Activated CD8-positive, alpha-beta memory T cell treated with anti-CD3 and anti-CD28 coated beads for 36 hours (primary cell): ENCODE results near the gene ZNRF3. TPM values are rescaled to one million over a fixed set of nuclear protein-coding genes. Genes with fewer than 3 reads are reported as not detected.
"Not testable (repeated sequence)": the region's sequence is repeated elsewhere in the genome, so short reads cannot be mapped to it uniquely, and the experiment has no call there.

ENCODE experiments used
- CTCF ChIA-PET: fragments of 350-600 bp; sonication (Branson Sonifier 250); formaldehyde crosslinking; loops from one replicate; lab custom pipeline; 2021; ENCODE audit warnings: antibody characterized with exemption; lab: Charles Lee
- POLR2A ChIA-PET: fragments of 350-600 bp; sonication (Branson Sonifier 250); formaldehyde crosslinking; loops from one replicate; lab custom pipeline; 2021; ENCODE audit warnings: antibody characterized with exemption; lab: Charles Lee
- total RNA-seq, 2 experiments: library from RNA; stranded (reverse); gene quantifications; one replicate each; pipeline ENCODE4 v1.2.3, GENCODE V29; 2021

Gene ZNRF3
- total RNA-seq, 2 experiments from 2014 or later, result 1.5 TPM

DNA sequence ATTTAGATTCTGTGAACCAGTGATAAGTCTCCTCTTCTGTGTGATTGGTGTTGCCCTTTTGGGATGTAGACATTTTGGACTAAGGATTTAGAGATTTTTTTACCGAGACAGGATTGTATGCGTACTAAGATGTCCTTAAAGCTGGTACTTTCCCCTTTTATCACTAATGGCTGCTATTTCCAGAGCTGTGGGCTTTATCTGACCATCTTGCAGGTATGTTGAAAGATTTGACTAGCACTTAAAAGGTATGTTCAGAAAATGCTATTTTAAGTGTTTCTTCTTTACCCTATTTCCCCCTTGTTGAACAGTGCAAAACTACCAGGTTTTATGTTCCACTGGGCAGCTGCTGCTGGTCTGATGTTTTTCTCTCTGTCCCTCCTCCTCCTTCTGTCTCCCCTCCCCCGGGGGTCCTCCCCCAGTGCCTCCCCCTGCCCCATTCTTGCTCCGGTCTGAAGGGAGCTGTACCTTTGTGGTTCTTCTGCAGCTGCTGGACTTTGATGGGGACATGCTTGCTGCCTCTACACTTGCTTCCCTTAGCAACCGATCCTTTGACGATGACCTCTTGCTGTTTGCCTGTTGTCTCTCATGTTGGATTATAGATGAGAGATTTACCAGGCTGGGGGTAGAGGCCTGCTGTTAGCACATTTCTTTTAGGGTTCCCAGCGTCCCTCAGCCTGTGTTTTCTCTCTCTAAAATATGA is 59.6 kb downstream of the ZNRF3 start:
- ChIA-PET POLR2A (no interaction called here), CTCF (no interaction called here)

DNA sequence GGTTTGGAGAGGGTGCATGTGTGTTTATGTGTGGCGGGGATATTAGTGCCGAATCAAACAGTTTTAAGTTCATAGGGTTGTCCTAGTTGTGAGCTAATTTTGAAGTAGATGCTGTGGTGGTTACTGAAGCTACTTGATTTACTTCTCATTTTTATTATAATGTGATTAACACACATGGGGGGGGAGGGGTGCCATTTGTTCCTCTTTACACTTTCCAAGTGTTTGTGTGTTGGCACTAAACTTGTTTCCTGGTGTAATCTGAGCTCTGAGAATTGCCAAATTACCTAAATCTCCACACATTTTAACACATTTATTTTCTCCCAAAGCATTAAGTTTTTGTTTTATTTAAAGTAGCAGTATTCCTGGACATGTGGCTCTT is 60.1 kb downstream of the ZNRF3 start:
- POLR2A ChIA-PET, result no interaction called here
- CTCF ChIA-PET, result no interaction called here

DNA sequence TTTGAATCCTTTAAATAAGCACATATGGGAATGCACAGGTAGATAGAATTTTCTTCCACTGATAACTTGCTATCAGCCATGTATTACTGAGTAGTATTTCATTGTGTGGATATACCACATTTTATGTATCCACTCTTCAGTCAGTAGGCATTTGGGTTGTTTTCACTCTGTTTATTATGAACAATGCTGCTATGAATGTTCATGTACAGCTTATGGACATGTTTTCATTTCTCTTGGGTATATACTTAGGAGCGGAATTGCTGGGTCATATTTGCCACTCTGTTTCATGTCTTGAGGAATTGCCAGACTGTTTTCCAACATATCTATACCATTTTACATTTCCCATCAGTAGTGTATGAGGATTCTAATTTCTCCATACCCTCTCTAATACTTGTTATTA is 63.8 kb downstream of the ZNRF3 start:
- ChIA-PET POLR2A (no interaction called here), CTCF (no interaction called here)

DNA sequence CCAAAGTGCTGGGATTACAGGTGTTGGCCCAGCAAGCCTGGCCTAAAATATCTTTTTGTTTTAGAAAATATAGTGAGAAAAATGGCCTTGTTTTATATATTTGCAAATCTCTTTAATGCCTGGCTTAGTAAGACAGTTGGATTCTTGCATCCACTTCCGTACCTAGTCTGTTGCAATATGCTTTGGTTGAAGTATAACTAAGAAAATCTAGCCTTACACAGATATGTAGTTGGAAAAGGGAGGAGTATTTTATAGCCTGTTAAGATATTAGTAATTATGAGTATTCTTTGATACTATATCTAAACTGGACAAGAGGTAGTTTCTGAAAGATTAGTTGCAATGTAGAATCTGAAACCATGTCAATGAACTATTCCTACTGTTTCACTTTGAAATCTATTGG is 65.1 kb downstream of the ZNRF3 start:
- CTCF ChIA-PET, result no interaction called here
- POLR2A ChIA-PET, result no interaction called here

DNA sequence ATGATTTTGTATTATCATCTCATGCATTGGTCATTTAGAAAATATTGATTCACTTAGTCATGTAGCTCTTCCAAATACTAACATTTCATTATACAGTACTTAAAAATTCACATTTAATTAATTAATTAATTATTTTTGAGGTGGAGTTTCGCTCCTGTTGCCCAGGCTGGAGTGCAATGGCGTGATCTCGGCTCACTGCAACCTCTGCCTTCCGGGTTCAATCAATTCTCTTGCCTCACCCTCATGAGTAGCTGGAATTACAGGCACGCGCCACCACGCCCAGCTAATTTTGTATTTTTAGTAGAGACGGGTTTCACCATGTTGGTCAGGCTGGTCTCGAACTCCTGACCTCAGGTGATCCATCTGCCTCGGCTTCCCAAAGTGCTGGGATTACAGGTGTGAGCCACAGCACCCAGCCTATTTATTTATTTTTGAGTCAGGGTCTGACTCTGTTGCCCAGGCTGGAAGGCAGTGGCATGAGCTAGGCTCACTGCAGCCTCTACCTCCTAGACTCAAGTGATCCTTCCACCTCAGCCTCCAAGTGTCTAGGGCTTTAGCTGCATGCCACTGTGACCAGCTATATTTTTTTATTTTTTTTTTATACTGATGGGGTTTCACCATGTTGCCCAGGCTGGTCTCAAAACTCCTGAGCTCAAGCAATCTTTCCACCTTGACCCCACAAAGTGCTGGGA is 65.6 kb downstream of the ZNRF3 start:
- CTCF ChIA-PET, POLR2A ChIA-PET: not testable (repeated sequence)

DNA sequence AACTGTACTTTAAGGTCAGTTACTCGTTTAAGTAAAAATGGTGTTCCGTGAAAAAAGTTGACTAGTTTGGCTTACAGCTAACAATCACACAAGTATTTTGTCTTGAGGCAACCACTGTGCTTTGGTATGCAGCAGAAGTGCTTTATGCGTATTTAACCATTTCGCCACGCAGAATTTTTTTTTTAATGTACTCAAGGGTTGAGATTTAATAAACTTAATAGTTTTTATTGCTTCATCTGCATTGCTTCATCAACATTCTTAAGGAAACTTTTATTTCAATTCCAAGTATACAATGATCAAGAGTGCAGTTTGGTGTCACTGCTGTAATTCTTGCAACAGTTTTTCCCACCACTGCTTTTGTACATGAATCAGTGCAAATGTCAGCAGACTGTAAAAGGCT is 66.4 kb downstream of the ZNRF3 start:
- ChIA-PET POLR2A (no interaction called here), CTCF (no interaction called here)

DNA sequence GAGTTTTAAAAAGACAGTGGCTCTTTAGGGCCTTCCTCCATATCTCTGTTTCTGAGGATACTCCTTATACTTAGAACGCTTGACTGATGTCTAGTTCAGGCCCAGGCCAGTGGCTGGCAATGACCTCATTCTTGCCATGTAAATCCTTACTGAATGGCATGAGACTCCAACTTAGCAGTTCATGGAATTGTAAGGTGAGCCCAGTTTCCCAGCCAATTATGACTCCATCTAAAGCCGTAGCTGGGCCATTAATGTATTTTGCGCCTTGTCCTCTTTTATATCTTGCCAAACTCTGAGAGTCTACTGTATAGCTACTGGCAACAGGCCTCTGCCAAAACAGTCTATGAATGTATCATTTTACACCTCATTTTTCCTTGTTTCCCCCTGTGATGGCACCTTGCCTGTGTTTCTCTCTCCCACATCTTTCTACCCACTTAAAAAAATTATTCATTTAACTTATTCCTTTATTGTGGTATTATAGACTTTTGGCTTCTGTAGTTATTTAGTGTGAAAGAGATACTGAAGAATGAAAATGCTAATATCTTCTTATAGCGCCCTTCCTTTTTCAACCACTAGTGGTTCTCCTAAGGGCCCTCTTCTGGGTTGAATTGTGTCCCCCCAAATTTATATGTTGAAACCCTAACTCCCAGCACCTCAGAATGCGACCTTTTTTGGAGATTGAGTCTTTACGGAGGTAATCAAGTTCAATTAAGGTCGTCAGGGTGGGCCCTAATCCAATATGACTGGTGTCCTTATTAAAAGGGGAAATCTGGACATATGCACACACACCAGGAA is 67.4 kb downstream of the ZNRF3 start:
- POLR2A ChIA-PET, result no interaction called here
- CTCF ChIA-PET, result no interaction called here

DNA sequence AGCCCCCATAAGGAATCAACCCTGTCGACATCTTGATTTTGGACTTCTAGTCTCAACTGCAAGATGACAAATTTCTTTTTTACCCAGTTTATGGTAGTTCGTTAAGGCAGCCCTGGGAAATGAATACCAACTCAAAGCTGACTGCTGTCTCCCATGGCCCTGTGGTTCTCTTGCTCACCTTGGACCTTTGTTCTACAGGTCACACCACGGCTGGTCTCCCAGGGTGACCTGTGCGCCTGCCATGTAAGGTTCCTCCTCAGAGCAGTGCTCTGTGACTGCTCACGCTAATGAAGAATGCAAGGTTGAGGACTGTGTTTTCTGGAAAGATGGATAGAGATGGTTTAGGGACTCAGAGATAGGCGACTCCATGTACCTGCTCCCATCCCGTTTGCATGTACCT is 68.2 kb downstream of the ZNRF3 start:
- CTCF ChIA-PET, result no interaction called here
- POLR2A ChIA-PET, result no interaction called here

DNA sequence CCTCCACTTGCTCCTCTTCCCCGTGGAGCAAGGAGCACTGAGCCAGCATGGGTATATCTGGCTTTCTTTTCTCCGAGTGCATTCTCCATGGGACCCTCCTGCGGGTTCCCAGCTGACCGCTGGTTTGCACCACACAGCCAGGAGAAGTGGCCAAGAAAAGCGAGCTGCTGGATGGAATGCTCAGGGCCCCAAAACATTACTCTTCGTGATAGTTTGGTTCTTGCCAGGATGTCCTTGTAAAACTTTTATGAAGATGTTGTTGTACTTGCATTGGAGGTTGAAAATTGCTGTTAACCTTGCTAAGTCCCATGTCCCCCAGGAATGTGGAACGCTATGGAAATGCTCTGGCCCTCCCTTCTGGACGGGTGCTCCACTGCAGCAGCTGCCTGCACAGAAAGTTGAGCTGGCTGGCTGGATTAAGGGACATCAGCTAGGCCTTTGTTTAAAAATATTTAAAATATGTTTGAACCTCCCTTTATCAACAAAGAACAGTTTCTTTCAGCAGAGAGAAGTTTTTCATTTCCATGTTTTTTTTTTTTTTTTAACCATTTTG is 68.7 kb downstream of the ZNRF3 start:
- ChIA-PET POLR2A (no interaction called here), CTCF (interaction anchor here (0.9 kb wide), 1 partner anchor 25 kb away, joined by 3 read pairs; no protein-coding TSS in a partner anchor)

DNA sequence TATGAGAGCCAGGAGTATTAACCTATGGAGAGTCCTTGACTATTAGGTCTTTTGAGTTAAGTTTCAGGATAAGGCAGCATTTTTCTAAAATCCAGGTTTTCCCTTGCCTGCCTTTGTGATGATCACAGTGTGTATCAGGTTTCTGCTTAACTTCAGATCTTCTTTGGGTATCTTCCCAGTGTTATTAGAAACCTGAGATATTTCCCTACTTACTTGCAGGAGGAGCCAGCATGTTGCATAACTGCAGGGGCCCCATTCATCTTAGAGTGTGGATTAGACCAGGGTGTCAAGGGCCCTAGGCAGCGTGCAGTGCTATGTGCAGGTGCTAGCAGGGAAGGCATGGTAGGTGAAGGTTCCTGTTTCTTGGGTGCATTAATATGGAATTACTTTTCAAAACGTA is 69.5 kb downstream of the ZNRF3 start:
- CTCF ChIA-PET, result interaction anchor here (0.9 kb wide), 1 partner anchor 26 kb away, joined by 3 read pairs; no protein-coding TSS in a partner anchor
- POLR2A ChIA-PET, result no interaction called here

DNA sequence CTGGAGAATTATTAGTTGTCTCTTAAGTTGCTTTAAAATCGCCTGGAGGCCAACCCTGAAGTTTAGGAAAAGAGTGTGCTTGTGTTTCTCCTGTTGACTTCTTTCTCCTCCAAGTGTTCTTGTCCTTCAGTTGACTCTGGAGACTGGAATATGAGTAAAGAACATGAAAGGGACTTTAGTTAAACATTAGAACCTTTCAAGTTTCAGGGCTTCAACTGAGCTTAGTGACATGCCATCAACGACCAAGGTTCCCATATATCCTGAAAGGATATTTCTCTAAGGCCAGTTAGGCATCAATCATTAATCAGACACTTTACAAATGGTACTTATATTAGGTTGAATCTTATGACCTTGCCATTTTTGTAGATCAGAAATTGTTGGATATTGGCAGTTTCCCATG is 70.0 kb downstream of the ZNRF3 start:
- ChIA-PET CTCF (no interaction called here), POLR2A (no interaction called here)

DNA sequence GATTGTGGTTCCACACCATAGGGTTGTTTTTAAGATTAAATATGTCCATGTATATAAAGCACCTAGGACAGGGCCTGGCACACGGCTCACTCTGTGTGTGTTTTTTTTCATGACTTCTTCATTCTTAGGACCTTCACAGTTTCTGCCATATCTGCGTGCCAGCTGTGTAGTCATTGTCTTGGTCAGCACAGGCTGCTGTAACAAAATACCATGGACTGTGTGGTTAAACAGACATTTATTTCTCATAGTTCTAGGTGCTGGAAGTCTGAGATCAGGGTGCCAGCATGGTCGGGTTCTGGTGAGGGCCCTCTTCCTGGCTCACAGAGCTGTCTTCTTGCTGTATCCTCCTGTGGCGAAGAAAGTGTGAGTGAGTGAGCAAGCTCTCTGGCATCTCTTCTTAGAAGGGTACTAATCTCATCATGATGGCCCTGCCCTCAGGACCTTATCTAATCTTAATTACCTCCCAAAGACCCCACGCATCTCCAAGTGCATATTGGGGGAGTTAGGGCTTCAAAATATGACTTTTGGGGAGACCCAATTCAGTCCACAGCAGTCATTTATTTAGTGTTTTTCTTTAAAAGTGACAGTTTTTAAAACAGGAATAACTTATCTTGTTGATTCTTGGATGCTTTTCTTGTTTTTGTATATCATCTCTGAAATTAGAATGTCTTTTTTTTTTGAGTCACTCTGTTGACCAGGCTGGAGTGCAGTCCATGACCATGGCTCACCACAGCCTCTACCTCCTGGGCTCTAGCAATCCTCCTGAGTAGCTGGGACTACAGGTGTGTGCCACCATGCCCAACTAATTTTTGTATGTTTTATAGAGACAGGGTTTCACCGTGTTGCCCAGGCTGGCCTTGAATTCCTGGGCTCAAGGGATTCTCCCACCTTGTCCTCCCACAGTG is 70.9 kb downstream of the ZNRF3 start:
- ChIA-PET POLR2A (no interaction called here), CTCF (interaction anchor here (0.6 kb wide), 1 partner anchor 353 kb away, joined by 3 read pairs; no protein-coding TSS in a partner anchor)

DNA sequence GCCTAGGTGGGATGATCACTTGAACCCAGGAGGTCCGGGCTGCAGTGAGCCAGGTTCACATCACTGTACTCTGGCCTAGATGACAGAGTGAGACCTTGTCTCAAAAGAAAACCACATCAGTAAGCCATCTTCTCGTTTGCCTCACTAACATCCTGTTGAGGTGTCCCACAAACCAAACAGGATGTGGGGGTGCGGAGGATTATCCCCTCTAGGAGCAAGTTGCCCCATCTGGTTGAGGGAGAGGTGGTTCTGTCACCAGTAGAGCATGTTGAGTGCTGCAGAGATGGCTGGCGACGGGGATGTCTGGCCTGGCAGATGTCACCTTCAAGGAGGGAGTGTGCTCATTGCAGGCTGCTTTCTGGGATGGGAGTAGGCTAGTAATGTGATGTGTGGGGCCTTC is 72.4 kb downstream of the ZNRF3 start:
- POLR2A ChIA-PET, result no interaction called here
- CTCF ChIA-PET, result no interaction called here

DNA sequence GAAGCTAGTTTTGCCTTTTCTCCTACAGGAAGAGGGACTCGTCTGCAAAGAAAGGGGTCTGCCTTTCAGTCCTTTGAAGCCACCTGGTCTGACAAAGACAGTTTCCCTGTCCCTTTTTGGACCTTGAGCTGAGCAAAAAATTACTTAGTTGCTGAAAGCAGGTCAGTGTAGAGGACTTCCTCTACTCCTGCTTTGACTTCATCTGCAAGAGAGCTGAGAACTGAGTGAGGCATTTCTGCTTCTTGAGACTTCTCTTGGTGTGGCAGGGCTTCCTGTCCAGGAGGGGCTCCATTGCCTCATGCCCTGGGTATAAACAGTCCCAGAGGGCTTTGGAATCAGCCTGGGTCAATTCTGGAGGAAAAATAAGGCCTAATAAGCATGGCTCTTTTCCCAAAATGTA is 73.1 kb downstream of the ZNRF3 start:
- CTCF ChIA-PET, result interaction anchor here (0.6 to 0.9 kb wide), 2 partner anchors 29 to 34 kb away, joined by 3 read pairs; no protein-coding TSS in a partner anchor

DNA sequence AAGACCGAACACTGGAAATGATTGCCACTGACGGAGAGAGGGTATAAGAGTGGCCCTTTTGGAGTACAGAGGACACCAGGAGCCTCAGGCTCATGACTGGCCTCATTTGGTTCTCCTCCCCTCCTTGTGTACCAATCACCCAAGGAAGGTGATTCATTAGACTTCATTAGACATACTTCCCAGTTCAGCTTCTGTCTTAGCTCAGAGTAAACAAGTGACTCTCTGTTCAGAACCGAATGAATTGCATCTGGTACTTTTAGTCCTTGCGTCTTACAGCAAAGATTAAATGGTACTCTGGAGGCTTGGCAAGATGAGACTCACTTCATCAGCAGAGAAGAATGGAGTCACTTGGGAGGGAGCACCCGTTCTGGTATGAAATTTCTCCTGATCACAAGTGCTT is 75.2 kb downstream of the ZNRF3 start:
- CTCF ChIA-PET, result no interaction called here

More for the DNA sequence above, 73.1 kb downstream of the ZNRF3 start:
- POLR2A ChIA-PET, result interaction anchor here (0.6 kb wide), 3 partner anchors 10 to 74 kb away, joined by 4 to 6 read pairs (median 4); no protein-coding TSS in a partner anchor

DNA sequence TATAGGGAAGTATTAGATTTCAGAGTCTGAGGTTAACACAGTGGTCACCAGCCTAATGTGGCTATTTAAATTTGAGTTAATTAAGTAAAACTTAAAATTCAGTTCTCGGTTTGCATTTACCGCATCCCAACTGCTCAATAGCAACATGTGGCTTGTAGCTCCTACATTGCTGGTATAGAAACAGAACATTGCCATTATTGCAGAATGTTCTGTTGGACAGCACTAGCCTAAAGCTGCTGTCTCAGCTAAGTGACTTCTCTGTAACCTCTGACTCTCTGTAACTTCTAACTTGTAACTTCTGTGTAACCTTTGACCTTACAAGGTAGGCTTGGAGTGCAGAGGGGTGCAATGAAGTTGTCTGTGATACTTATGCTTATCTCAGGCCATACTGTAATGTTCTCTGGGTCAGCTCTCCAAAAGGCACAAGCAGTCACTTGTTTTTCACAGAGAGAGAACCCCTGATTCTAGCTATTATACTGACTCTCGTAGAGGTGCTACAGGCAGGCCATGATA is 78.7 kb downstream of the ZNRF3 start:
- CTCF ChIA-PET, result interaction anchor here (0.6 kb wide), 1 partner anchor 29 kb away, joined by 3 read pairs; no protein-coding TSS in a partner anchor
- POLR2A ChIA-PET, result no interaction called here

More for the DNA sequence above, 75.2 kb downstream of the ZNRF3 start:
- POLR2A ChIA-PET, result no interaction called here

DNA sequence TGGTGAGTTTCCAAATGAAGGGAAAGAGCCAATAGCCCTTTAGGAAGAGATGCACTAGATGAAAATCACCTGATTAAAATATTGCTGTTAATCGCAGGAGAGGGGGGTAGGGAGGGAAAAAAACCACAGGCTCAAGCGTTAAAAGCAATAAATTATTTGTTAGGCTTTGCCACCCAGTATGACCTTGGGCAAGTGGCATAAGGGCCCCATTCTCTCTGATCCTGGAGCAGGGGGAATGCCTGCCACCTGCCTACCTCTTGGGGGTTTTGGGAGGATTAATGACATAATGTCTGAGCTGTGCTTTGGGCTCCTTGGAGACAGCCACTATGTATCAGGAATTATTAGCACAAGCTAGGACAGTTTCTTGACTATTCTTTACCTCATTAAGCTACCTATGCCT is 80.0 kb downstream of the ZNRF3 start:
- ChIA-PET CTCF (no interaction called here), POLR2A (no interaction called here)

DNA sequence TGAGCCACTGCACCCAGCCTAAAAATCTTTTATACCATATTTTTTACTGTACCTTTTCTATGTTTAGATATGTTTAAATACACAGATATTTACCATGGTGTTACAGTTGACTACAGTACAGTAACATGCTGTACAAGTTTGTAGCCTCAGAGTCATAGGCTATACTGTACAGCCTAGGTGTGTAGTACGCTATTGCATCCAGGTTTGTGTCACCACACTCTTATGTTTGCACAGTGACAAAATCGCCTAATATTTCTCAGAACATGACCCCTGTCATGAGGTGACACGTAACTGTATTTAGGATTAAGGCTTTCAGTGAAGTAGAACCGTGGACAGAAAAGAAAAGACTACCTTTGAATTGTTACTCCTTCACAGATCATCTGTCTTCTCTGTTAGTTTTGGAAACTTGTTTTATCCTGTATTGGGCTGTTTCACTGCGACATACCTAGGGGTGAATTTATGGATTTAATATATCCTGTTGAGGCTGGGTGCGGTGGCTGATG is 83.8 kb downstream of the ZNRF3 start:
- ChIA-PET POLR2A (no interaction called here), CTCF (no interaction called here)
